HG02840 (cell line): ENCODE data around the gene UGT1A6.

Experiments used
- ATAC-seq: cut with Tn5 transposase; IDR thresholded peaks from one replicate; pipeline ENCODE4 v1.9.1; 2021; ENCODE audit warnings: mild to moderate bottlenecking, moderate library complexity, moderate number of reproducible peaks; ENCODE audit not compliant: unreplicated experiment, low FRiP score

The UGT1A6 gene

DNA sequence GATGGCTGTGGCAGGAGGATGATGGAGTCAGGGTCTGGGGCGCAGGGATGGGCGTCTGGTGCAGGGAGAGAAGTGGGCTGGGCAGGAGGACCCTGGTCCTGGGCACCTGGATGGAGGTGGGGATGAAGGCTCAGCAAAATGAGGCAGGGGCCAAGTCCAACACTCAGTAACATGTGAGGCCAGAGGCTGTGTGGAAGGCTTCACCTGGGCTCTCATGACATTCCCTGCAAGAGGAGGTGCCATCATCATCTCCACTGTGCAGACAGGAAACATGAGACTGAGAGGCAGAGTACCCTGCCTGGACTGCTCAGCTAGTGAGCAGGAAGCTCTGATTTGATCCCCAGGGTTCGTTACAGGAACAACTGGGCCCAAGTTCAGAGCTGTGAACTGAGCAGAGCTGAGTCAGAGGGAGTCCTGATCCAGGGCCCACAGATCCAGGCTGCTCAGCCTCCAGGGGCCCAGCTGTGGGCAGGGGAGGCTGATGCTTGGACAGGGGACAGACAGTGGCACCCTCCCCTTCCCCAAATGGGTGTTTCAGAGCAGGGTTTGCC is 124.7 kb downstream of the UGT1A6 start:
- ATAC-seq, result no peak

DNA sequence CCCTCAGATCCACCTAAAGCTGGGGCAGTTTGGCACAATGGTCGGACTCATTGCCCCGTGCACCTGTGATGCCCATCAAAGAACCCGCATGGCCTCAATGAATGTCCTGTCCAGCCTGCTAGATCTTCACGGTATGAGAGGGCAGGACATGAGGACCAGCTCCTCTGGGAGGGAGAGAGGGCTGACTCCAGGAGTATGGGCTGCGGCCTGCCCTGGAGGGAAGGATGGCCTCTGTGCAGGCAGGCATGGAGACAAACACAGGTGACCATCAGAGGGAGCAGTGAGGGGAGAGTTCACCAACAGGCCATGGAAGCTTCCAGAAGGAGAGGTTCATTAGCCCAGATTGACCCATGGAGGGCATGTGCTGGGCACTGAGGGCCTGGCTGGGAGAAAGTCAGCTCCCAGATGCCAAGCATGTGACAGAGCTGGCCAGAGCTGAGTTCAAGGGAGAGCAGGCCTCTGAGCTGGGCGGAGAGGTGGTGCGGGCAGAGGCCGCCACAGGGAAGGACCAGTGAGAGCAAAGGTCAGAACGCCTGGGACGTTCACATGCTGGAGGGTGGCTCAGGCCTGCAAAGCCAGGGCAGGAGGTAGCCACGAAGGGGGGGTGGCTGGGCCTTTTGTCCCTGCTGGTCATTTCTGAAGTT is 125.4 kb downstream of the UGT1A6 start:
- ATAC-seq, result no peak

DNA sequence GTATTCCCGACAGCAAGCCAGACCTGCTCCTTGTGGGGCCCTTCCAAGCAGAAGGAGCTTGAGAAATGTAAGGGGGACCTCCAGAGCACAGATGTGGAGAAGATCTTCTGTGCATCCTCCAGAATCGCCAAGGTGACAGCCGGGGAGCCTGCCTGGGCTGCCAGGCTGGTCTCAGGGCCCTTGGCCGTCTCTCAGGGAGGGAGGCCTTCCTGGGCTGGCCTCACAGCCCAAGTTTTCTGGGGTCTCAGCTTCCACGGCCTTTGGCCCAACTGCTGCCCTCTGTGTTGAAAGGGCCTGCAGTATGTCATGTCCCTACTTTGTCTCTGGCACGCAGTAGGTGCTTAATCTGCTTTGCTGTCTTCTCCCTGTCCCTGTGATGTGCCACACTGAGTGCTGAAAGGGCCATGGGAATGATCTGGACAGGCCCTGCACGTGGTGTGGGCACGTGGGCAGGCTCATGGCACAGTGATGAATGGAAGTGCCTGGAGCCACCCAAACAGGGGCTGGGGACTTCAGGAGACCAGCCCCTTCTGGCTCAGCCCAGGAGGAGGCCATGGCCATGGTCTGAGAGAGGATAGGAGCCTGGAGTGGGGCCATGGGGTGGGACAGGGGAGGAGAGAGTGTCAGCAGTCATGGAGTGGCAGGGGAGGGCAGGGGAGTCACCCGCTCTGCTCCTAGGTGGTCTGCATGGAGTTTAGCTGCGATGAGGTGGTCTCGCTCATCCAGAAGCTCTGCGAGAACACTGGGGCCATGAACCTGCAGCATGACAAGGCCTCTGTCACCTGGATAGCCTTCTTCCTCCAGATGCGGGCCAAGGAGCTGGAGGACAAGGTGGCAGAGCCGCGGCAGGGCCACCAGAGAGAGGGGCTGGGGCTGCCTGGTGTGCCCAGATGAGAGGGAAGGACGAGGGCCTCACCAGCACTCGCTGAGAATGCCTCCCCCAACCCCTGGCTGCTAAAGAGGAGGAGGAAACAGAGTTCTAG is 126.2 kb downstream of the UGT1A6 start:
- no peak for ATAC-seq

DNA sequence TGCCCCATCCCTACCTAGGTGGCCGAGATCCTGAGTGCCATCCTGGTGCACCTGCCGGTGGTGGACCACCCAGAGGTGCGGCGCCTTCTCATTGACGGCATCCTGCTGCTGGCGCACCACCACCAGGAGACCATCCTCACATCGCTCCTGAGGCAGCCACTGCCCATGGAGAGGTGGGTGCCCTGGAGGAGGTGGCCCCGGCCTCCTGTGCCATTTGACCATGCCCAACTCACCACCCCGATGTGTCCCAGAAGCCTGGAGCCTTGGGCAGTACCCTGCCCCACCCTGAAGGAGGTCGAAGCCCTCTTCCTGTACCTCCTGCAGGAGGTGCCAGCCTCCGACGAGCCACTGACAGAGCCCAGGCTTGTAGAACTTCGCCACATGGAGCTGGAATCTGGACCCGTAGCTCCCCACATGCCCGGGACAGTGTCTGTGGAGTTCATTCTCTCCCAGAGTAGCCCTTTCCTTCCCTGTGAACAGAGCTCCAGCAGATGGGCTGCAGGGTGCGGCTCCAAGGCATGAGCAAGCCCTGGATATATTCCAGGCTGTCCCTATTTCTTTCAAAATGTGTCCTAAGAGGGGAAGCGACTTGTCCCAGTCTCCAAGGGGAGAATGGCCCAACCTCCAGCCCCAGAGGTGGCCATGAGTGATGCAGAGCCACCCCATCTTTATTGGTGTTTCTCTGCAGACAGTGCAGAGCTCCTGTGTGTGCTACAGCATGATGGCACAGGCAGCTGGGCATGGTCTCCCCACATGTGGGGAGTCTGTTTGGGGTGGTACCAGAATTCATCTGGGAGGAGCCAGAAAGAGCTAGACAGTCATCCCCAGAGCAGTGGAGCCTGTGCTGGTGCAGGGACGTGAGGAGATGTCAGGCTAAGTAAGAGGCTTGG is 127.4 kb downstream of the UGT1A6 start:
- no peak for ATAC-seq

DNA sequence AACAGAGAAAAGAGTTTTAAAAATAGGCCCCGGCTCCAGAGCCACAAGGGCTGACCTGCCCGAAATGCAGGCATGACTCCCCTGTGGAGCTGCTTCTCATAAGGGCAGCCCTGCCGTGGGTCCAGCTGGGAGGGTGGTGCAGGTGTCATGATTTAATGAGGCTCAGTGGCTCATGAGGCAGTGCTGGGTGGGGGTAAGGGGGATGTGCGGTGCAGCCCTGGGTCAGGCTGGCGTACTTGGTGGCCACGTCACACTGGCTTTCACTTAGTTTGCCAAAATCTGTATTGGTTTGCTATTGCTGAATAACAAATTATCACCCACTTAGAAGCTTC is 128.1 kb downstream of the UGT1A6 start:
- ATAC-seq, result no peak

DNA sequence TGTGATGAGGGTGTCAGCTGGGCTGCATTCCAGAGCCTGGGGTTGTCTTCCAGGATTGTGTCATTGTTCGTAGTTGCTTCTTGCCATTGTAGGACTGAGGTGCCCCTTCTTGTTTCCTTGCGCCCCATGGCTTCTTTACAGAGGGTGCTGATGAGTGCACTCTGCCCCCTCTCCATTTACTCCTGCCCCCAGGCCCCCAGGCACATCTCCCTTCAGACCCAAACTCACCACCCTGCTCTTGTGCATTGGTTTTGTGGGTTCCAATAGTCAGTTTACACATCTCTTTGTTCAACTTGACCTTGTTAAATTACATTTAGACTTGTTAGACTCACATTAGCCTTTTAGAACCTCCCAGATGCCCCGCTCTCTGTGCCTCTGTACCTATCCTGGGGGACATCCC is 128.5 kb downstream of the UGT1A6 start:
- ATAC-seq, result no peak

DNA sequence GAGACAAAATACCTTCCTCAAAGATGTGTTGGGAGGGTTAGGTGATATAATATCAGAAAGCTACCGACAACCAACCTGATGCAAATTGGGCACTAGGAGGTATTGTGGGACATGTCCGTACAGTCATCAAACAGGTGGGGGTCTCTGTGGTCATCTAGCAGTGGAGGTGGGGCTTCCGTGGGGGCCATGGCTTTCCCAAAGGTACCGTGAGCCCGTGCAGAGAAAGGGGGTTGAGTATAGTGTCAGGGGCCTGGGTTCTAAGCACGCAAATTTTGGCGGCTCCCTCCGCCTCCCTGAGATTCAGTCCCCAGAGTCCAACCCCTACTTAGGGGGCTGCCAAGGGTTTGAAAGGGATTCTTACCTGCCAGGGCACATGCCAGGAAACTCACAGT is 129.0 kb downstream of the UGT1A6 start:
- no peak for ATAC-seq

DNA sequence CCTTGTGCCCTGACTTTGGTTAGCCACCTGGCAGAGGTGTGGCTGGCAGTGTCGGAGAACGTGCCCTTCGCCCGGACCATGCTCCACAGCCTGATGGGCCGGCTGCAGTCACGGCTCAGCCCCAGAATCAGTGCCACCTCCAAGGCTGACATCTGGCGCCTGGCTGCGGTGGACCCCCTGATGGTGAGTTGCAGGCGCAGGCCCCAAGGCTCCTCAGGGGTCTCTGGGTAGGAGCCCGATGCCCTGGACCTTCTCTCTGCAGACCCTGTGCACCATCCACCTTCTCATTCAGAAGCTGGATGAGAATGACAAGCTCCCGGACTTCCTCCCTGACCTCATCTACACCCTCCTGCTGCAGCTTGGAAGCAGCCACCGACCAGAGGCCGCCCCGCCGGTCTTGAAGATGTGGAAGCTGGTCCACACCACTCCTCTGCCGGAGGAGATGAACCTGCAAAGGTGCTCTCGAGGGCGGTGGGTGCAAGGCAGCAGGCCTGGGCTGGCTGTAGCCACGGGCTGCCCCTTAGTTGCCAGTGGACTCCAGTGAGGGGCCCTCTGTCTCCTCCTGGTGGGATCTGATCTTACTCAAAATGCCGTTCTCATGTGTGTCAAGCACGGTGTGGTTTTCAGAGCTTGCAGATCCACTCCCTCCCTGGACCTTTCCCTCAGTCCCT is 129.5 kb downstream of the UGT1A6 start:
- no peak for ATAC-seq
